ENCODE data around the gene OR6S1. TPM values are rescaled to one million over a fixed set of nuclear protein-coding genes. Genes with fewer than 3 reads are reported as not detected.

The OR6S1 gene
- total RNA-seq, 1 experiment from 2014 or later, result not detected

DNA sequence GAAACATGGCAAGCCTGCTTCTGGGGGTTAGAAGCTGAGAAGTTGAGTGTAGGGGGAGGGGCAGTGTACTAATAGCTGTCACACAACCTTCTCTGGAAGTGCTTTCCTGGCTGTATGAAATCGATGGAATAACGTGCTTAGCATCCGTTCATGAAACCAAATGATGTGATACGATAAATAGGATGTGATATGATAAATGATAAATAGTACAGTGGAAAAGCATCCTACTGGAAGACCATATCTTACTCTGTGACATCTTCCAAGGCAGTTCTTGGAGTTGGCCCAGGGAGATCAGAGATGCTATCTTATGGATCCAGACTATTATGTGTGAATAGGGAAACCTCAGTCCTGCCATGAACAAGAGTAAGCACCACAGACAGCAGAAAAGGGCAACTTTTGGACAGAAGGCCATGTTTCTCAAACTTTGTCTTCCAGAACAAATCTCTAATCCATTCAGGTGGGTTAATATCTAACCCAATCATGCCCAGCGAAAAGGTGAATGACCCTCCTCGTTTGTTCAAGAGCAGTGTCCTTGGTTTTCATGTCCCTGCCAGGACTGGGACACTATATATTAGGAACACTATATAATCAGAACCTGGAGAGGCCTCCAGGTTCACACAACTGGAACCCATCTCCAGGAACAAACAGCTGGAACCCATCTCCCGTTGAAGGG, 46.8 kb upstream of the OR6S1 start, which contains the start of gene ANG:
Gene ANG, plus strand, starts transcription at position 598 of the 673 bp plus-strand sequence. CDS start 4,801 bp downstream, outside the sequence.
- Histone ChIP-seq H3K4me1 (ENCODE audit: insufficient read depth, low read length) (peaks cover 5% of the 10 kb centered on the region), H3K79me2 (ENCODE audit: low read length) (no peaks in the 10 kb centered on the region), H3K9me2 (replicated peaks; ENCODE audit: low read length) (no peaks in the 10 kb centered on the region), H3F3A (ENCODE audit: low read length, unreplicated experiment) (no peaks in the 10 kb centered on the region), H3K27me3 (ENCODE audit: low read length) (no peaks in the 10 kb centered on the region), H3K4me2 (ENCODE audit: low read length) (no peak within 1 kb of the TSS), H3K36me3 (ENCODE audit: low read depth, low read length) (no peaks in the 10 kb centered on the region), H3K9ac (ENCODE audit: low read length) (no peak within 1 kb of the TSS), H3K9me3 (ENCODE audit: low read length) (no peaks in the 10 kb centered on the region), H3K4me3 (ENCODE audit: low read length) (no peak within 1 kb of the TSS), H4K20me1 (ENCODE audit: low read length) (no peaks in the 10 kb centered on the region), H2AFZ (ENCODE audit: low read length) (no peak within 1 kb of the TSS), H3K27ac (ENCODE audit: low read length) (no peak within 1 kb of the TSS)
- DNase-seq, result no peak
- ATAC-seq, result no peak
- intact Hi-C loops (cut with micrococcal nuclease), result no loop called here
- no TSS peak for BruUV-seq (replicated peaks)
- TF ChIP-seq CTCF (conservative IDR thresholded peaks at IDR 0.05; ENCODE audit: low read depth, low read length) (no peak), EZH2 (IDR thresholded peaks at IDR 0.05; ENCODE audit: low read length, unreplicated experiment) (no peak), EZH2phosphoT487 (IDR thresholded peaks at IDR 0.05; ENCODE audit: borderline replicate concordance, low read length) (no peak)
- ChIA-PET CTCF (no interaction called here), POLR2A (ENCODE audit: unreplicated experiment) (no interaction called here)

- H3K4me1 ChIP-seq (ENCODE audit: insufficient read depth, low read length), result peaks cover 5% of the 10 kb centered on the region
- intact Hi-C loops (cut with micrococcal nuclease), result no loop called here
- H2AFZ ChIP-seq (ENCODE audit: low read length), result no peak overlapping the region
- DNase-seq (no peak), ATAC-seq (no peak)
- no peak overlapping the region for H3K4me2 ChIP-seq (ENCODE audit: low read length)
- H3K36me3 ChIP-seq (ENCODE audit: low read depth, low read length), result no peaks in the 10 kb centered on the region
- no peaks in the 10 kb centered on the region for H3K79me2 ChIP-seq (ENCODE audit: low read length)
- TF ChIP-seq EZH2phosphoT487 (IDR thresholded peaks at IDR 0.05; ENCODE audit: borderline replicate concordance, low read length), result no peak
- no peaks in the 10 kb centered on the region for H3K9me3 ChIP-seq (ENCODE audit: low read length)
- no TSS peak for BruUV-seq (replicated peaks)
- no peak overlapping the region for H3K4me3 ChIP-seq (ENCODE audit: low read length)
- H3K9me2 ChIP-seq (replicated peaks; ENCODE audit: low read length), result no peaks in the 10 kb centered on the region
- no peak overlapping the region for H3K9ac ChIP-seq (ENCODE audit: low read length)
- no peak overlapping the region for H3K27ac ChIP-seq (ENCODE audit: low read length)
- H4K20me1 ChIP-seq (ENCODE audit: low read length), result no peaks in the 10 kb centered on the region
- POLR2A ChIA-PET (ENCODE audit: unreplicated experiment), result no interaction called here
- CTCF ChIA-PET, result no interaction called here
- H3F3A ChIP-seq (ENCODE audit: low read length, unreplicated experiment), result no peaks in the 10 kb centered on the region
- H3K27me3 ChIP-seq (ENCODE audit: low read length), result no peaks in the 10 kb centered on the region
These were observed 46.1 kb upstream of the OR6S1 start for GRCh38 chr14:20687362-20688166.

DNA sequence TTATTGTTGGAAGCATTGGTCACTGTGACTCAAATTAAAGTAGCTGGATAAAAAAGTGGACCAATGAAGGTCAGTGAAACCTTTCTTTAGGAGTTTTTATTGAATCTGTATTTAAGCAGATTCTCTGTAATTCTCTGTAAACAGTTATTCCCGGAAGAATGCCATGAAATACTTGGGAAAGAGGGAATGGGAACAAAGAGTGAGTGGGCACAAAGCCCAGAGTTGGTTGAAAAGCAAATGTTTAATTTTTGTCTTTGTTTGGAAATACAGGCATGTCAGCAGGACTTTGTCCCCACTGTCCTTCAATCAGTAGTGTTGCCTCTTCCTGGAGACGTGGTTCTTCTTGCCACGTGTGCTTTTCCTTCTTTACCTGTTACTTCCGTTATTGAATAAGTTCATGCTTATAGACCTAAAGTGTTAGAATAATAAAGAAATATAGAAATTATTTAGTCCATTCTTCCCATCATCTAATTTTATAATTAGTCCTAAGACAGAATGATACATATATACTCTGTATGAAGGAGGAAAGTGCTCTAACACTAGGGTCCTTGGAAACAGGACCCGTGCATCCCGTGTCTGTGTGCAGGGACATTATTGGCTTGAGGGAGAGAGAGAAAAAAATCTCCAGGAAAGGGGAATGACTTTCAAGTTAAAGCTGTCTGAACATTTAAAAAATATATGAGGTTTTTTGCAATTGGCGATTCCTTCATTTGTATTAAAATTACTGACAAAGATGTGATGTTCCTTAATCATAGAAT, 45.1 kb upstream of the OR6S1 start:
- BruUV-seq (replicated peaks), result no TSS peak
- H3K9me3 ChIP-seq (ENCODE audit: low read length), result no peaks in the 10 kb centered on the region
- TF ChIP-seq CTCF (conservative IDR thresholded peaks at IDR 0.05; ENCODE audit: low read depth, low read length) (no peak), EZH2phosphoT487 (IDR thresholded peaks at IDR 0.05; ENCODE audit: borderline replicate concordance, low read length) (no peak), EZH2 (IDR thresholded peaks at IDR 0.05; ENCODE audit: low read length, unreplicated experiment) (no peak)
- DNase-seq (no peak), ATAC-seq (no peak)
- H3K4me1 ChIP-seq (ENCODE audit: insufficient read depth, low read length), result peaks cover 11% of the 10 kb centered on the region
- H2AFZ ChIP-seq (ENCODE audit: low read length), result no peak overlapping the region
- no peaks in the 10 kb centered on the region for H3K9me2 ChIP-seq (replicated peaks; ENCODE audit: low read length)
- no peaks in the 10 kb centered on the region for H3F3A ChIP-seq (ENCODE audit: low read length, unreplicated experiment)
- POLR2A ChIA-PET (ENCODE audit: unreplicated experiment), result no interaction called here
- H3K4me3 ChIP-seq (ENCODE audit: low read length), result no peak overlapping the region
- H3K27ac ChIP-seq (ENCODE audit: low read length), result no peak overlapping the region
- H3K36me3 ChIP-seq (ENCODE audit: low read depth, low read length), result no peaks in the 10 kb centered on the region
- CTCF ChIA-PET, result no interaction called here
- no peak overlapping the region for H3K9ac ChIP-seq (ENCODE audit: low read length)
- H3K79me2 ChIP-seq (ENCODE audit: low read length), result no peaks in the 10 kb centered on the region
- intact Hi-C loops (cut with micrococcal nuclease), result loop anchor here (1.0 kb wide), 1 partner anchor 23 kb away; no protein-coding TSS in a partner anchor
- H3K4me2 ChIP-seq (ENCODE audit: low read length), result peak overlapping the region; percentile 10; the same call in 1 of the 2 replicates
- no peaks in the 10 kb centered on the region for H4K20me1 ChIP-seq (ENCODE audit: low read length)
- no peaks in the 10 kb centered on the region for H3K27me3 ChIP-seq (ENCODE audit: low read length)
